K562 (cell line): Measurements from ENCODE around the gene LCE1D. TPM values are rescaled to one million over a fixed set of nuclear protein-coding genes. Genes with fewer than 3 reads are reported as not detected.
A peak's percentile ranks its signal among the peaks of the same experiment; 100 is the strongest.

ENCODE experiments used
- ATAC-seq: fragments of 200-7000 bp; cut with Tn5 transposase; 3 replicates; pipeline ENCODE4 v1.9.1; 2020; ENCODE audit warnings: moderate library complexity
- BruUV-seq: library from RNA; stranded (reverse); fragments of 400-500 nt; replicated peaks from 2 replicates; lab custom pipeline; 2021; lab: Mats Ljungman, UMichigan
- CTCF ChIA-PET: fragments of 300-600 bp; formaldehyde crosslinking; extraction: SDS; loops from one replicate; lab custom pipeline; 2021; ENCODE audit warnings: low intra/inter-chr PET ratio; lab: Yijun Ruan, JAX
- POLR2A ChIA-PET: fragments of 300-600, 350-650 bp; sonication (Branson Sonifier 250); formaldehyde crosslinking; extraction: SDS; loops from one replicate; lab custom pipeline; 2021; ENCODE audit warnings: antibody characterized with exemption, inconsistent platforms; lab: Yijun Ruan, JAX
- DNase-seq, 4 experiments: peaks; one replicate each; pipeline versions ENCODE4 v3.0.0 to v3.0.0-alpha.2; 2011 to 2018; ENCODE audit warnings: low spot score in 3 of 4, mixed read lengths in 3 of 4; ENCODE audit errors: extremely low read depth in 1 of 4
- FAIRE-seq: peaks from 2 replicates; lab custom pipeline; 2011; peaks lifted over from hg19 to GRCh38; lab: Jason Lieb, UNC
- H2AFZ ChIP-seq: 2 replicates; pipeline ENCODE4 v1.6.0; 2011; ENCODE audit warnings: low read depth, low read length, control low read depth, inconsistent platforms
- H3K27ac ChIP-seq: fragments of 200-600 bp; 3 replicates; pipeline ENCODE4 v1.8.0; 2011; ENCODE audit warnings: low read depth, mild to moderate bottlenecking, control low read depth, inconsistent platforms, low read length, moderate library complexity, mixed read lengths; ENCODE audit errors: extremely low read depth
- H3K27me3 ChIP-seq, 2 experiments: fragments of 300-600 bp in 1 of 2; 2 replicates in 1 of 2; 3 replicates in 1 of 2; pipeline versions ENCODE4 v1.6.0 to v1.8.0; 2011; ENCODE audit warnings: inconsistent platforms in 2 of 2, low read length in 2 of 2, mild to moderate bottlenecking in 1 of 2, mixed read lengths in 1 of 2, moderate library complexity in 1 of 2; ENCODE audit not compliant: control insufficient read depth in 2 of 2, insufficient read depth in 2 of 2
- H3K36me3 ChIP-seq: fragments of 300-600 bp; 3 replicates; pipeline ENCODE4 v1.8.0; 2011; ENCODE audit warnings: mild to moderate bottlenecking, low read length, inconsistent platforms; ENCODE audit not compliant: control insufficient read depth, insufficient read depth
- H3K4me1 ChIP-seq, 2 experiments: fragments of 200-600 bp in 1 of 2; replicated peaks in 1 of 2; 2 replicates in 1 of 2; 3 replicates in 1 of 2; pipeline versions ENCODE4 v1.5.1 to v1.8.0; 2011; ENCODE audit warnings: inconsistent platforms in 2 of 2, low read length in 2 of 2, mild to moderate bottlenecking in 1 of 2, mixed read lengths in 1 of 2, moderate library complexity in 1 of 2; ENCODE audit not compliant: control insufficient read depth in 2 of 2, insufficient read depth in 2 of 2
- H3K4me2 ChIP-seq: 2 replicates; pipeline ENCODE4 v1.6.1; 2011; ENCODE audit warnings: low read length, control low read depth, inconsistent platforms, mixed read lengths; ENCODE audit not compliant: insufficient read depth
- H3K4me3 ChIP-seq: fragments of 200-600 bp; sonication (generic), shearing (Covaris generic); 2 replicates; pipeline ENCODE4 v1.5.1; 2016; ENCODE audit warnings: control low read depth, inconsistent platforms
- H3K79me2 ChIP-seq: fragments of 200-600 bp; 3 replicates; pipeline ENCODE4 v1.8.0; 2011; ENCODE audit warnings: low read length, inconsistent platforms; ENCODE audit not compliant: control insufficient read depth, insufficient read depth
- H3K9ac ChIP-seq, 2 experiments: 2 replicates each; pipeline versions ENCODE4 v1.6.0 to v1.6.1; 2011; ENCODE audit warnings: low read depth in 2 of 2, low read length in 2 of 2, control low read depth in 1 of 2, inconsistent platforms in 1 of 2, mild to moderate bottlenecking in 1 of 2, mixed read lengths in 1 of 2; ENCODE audit not compliant: insufficient read depth in 1 of 2
- H3K9me1 ChIP-seq: one replicate; pipeline ENCODE4 v1.6.0; 2011; ENCODE audit warnings: inconsistent platforms, mild to moderate bottlenecking, low read length, moderate library complexity; ENCODE audit not compliant: control insufficient read depth, insufficient read depth
- H3K9me3 ChIP-seq: replicated peaks from 2 replicates; pipeline ENCODE4 v1.5.1; 2011; ENCODE audit warnings: low read depth, low read length, inconsistent platforms; ENCODE audit not compliant: control insufficient read depth, insufficient read depth
- H4K20me1 ChIP-seq: replicated peaks from 2 replicates; pipeline ENCODE4 v1.6.1; 2011; ENCODE audit warnings: low read length, inconsistent platforms, mixed read lengths; ENCODE audit not compliant: control insufficient read depth, insufficient read depth
- AFF1 ChIP-seq, 2 experiments: fragments of 450-650 bp; IDR thresholded peaks; 2 replicates each; pipeline ENCODE4 v1.6.1; 2018; ENCODE audit warnings: mild to moderate bottlenecking in 2 of 2, low read depth in 1 of 2; ENCODE audit not compliant: partially characterized antibody in 2 of 2
- GATA2 ChIP-seq: sonication (generic); formaldehyde crosslinking; IDR thresholded peaks from 2 replicates; pipeline ENCODE4 v1.4.0; 2020; ENCODE audit warnings: mild to moderate bottlenecking, missing genetic modification reagents
- in situ Hi-C: fragments of 300-500 bp; cut with MboI; formaldehyde crosslinking; loops from 4 replicates; pipeline ENCODE4 v1.15.0; 2018; ENCODE audit warnings: inconsistent platforms, mixed read lengths
- intact Hi-C: fragments of 100-400 bp; cut with micrococcal nuclease; formaldehyde crosslinking; loops from 2 replicates; pipeline ENCODE4 v1.14.2; 2022
- polyA plus RNA-seq, 8 experiments: library from polyadenylated mRNA; depleted of rRNA in 4 of 8; stranded (reverse) in 5 of 8; unstranded in 3 of 8; fragments of >200 nt; fragmentation: Nextera tagmentation in 2 of 8; fragmentation: Illumina TruSeq in 1 of 8; extraction: Ambion mirVana in 2 of 8; extraction: Trizol in 1 of 8; gene quantifications; 2 replicates each; pipeline versions ENCODE4 v1.2.1 to v1.2.3, GENCODE V29; 2011 to 2014; ENCODE audit warnings: inconsistent platforms in 1 of 8, missing spikeins in 1 of 8
- total RNA-seq, 7 experiments: library from RNA; depleted of rRNA in 6 of 7; stranded (reverse); fragments of >200 nt in 6 of 7; fragmentation: Illumina TruSeq in 2 of 7; extraction: Trizol in 2 of 7; gene quantifications; 2 replicates each; pipeline versions ENCODE4 v1.2.1 to v1.2.3, GENCODE V29; 2011 to 2021; ENCODE audit warnings: low replicate concordance in 1 of 7
- TF ChIP-seq, protein P1 (sequence below): fragments of 200-800 bp; sonication (Bioruptor generic); IDR thresholded peaks from 2 replicates; pipeline ENCODE4 v1.6.1; 2016; ENCODE audit warnings: missing genetic modification characterization, missing compliant biosample characterization
- TF ChIP-seq, protein P2 (sequence below): fragments of 450-650 bp; formaldehyde crosslinking; IDR thresholded peaks from 2 replicates; pipeline ENCODE4 v1.4.0; 2020; ENCODE audit warnings: mild to moderate bottlenecking, mixed read lengths

Gene LCE1D
- total and polyA plus RNA-seq, 9 of the 15 experiments (the other 6 are each of a cell fraction or from before 2014, with no cell fraction given): not detected

DNA sequence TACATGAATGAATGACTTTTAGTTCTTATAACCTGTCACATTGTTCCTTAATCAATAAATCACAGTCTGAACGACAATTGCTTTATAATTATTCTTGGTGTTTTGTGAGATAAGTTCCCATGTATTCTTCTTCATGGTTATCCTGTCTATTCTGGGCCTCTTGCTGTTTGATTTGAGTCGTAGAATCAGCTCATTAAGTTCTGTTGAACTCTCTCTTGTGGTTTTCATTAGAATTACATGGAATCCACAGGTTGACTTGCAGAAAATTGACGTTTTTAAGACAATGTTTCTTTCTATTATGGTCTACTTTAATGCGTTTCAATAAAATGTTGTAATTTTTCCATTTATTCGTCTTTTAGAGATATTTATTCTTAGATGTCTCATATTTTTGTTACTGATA, 26.8 kb downstream of the LCE1D start (continued):
- TF ChIP-seq AFF1 (IDR thresholded peaks at IDR 0.05; ENCODE audit: low read depth in 1 of 2, partially characterized antibody in 2 of 2): no peak

DNA sequence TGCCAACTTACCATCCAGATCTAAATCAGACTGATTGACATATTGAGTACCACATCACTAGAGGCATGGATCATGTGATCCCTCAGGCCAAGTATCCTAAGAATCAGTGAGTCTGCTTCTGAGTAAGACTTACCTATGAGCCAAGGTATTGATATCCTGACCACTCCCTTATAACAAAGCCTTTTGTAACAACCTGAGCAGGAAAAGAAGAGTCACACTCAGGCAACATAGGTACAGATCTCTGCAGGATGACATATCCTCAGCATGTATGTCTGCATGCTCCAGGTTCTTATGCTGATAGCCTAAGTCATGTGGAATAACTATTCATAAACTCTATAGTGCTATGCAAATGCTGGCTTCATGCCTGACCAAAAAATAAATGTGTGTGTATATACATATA, 28.4 kb downstream of the LCE1D start:
- Histone ChIP-seq H4K20me1 (no peaks in the 10 kb centered on the region), H3K4me3 (no peak overlapping the region), H3K79me2 (no peaks in the 10 kb centered on the region), H3K9me3 (no peaks in the 10 kb centered on the region), H3K9me1 (no peaks in the 10 kb centered on the region), H3K4me2 (no peak overlapping the region), H3K27ac (no peak overlapping the region), H3K9ac (no peak overlapping the region), H2AFZ (no peak overlapping the region), H3K36me3 (no peaks in the 10 kb centered on the region), H3K27me3 (no peaks in the 10 kb centered on the region), H3K4me1 (no peaks in the 10 kb centered on the region)
- no peak for DNase-seq
- TF ChIP-seq, protein P1, sequence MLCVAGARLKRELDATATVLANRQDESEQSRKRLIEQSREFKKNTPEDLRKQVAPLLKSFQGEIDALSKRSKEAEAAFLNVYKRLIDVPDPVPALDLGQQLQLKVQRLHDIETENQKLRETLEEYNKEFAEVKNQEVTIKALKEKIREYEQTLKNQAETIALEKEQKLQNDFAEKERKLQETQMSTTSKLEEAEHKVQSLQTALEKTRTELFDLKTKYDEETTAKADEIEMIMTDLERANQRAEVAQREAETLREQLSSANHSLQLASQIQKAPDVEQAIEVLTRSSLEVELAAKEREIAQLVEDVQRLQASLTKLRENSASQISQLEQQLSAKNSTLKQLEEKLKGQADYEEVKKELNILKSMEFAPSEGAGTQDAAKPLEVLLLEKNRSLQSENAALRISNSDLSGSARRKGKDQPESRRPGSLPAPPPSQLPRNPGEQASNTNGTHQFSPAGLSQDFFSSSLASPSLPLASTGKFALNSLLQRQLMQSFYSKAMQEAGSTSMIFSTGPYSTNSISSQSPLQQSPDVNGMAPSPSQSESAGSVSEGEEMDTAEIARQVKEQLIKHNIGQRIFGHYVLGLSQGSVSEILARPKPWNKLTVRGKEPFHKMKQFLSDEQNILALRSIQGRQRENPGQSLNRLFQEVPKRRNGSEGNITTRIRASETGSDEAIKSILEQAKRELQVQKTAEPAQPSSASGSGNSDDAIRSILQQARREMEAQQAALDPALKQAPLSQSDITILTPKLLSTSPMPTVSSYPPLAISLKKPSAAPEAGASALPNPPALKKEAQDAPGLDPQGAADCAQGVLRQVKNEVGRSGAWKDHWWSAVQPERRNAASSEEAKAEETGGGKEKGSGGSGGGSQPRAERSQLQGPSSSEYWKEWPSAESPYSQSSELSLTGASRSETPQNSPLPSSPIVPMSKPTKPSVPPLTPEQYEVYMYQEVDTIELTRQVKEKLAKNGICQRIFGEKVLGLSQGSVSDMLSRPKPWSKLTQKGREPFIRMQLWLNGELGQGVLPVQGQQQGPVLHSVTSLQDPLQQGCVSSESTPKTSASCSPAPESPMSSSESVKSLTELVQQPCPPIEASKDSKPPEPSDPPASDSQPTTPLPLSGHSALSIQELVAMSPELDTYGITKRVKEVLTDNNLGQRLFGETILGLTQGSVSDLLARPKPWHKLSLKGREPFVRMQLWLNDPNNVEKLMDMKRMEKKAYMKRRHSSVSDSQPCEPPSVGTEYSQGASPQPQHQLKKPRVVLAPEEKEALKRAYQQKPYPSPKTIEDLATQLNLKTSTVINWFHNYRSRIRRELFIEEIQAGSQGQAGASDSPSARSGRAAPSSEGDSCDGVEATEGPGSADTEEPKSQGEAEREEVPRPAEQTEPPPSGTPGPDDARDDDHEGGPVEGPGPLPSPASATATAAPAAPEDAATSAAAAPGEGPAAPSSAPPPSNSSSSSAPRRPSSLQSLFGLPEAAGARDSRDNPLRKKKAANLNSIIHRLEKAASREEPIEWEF (CRISPR knock-in tag): no peak
- TF ChIP-seq, protein P2, sequence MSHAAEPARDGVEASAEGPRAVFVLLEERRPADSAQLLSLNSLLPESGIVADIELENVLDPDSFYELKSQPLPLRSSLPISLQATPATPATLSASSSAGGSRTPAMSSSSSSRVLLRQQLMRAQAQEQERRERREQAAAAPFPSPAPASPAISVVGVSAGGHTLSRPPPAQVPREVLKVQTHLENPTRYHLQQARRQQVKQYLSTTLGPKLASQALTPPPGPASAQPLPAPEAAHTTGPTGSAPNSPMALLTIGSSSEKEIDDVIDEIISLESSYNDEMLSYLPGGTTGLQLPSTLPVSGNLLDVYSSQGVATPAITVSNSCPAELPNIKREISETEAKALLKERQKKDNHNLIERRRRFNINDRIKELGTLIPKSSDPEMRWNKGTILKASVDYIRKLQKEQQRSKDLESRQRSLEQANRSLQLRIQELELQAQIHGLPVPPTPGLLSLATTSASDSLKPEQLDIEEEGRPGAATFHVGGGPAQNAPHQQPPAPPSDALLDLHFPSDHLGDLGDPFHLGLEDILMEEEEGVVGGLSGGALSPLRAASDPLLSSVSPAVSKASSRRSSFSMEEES (CRISPR knock-in tag): peak; percentile 38; the same call in 1 of the 2 replicates
- TF ChIP-seq GATA2 (CRISPR knock-in tag): no peak
- POLR2A ChIA-PET: no interaction called here
- ATAC-seq: no peak
- BruUV-seq: no TSS peak
- FAIRE-seq: no peak
- CTCF ChIA-PET: no interaction called here
- in situ Hi-C loops (no loop called here), intact Hi-C loops (no loop called here)
